H1 (cell line): ENCODE results near the gene PPARD. TPM values are rescaled to one million over a fixed set of nuclear protein-coding genes. Genes with fewer than 3 reads are reported as not detected.

Source experiments
- CTCF ChIA-PET: fragments of 300-600 bp; sonication (Branson Sonifier 250); formaldehyde crosslinking; loops from one replicate; lab custom pipeline; 2021; ENCODE audit not compliant: partially characterized antibody; lab: Charles Lee
- POLR2A ChIA-PET: fragments of 300-600 bp; sonication (Branson Sonifier 250); formaldehyde crosslinking; loops from one replicate; lab custom pipeline; 2021; ENCODE audit warnings: inconsistent platforms; ENCODE audit not compliant: partially characterized antibody; lab: Charles Lee
- DNase-seq, 2 experiments: peaks; one replicate each; pipeline versions ENCODE4 v3.0.0 to v3.0.0-alpha.2; 2010 to 2022; ENCODE audit warnings: low spot score in 2 of 2, low read depth in 1 of 2, mixed read lengths in 1 of 2
- FAIRE-seq: peaks from 2 replicates; lab custom pipeline; 2011; peaks lifted over from hg19 to GRCh38; lab: Jason Lieb, UNC
- H2AFZ ChIP-seq: 2 replicates; pipeline ENCODE4 v1.8.1; 2012; ENCODE audit warnings: low read length, inconsistent platforms
- H2AK5ac ChIP-seq: 2 replicates; pipeline ENCODE4 v1.6.1; 2013; ENCODE audit warnings: low read depth, low read length
- H2BK120ac ChIP-seq: replicated peaks from 2 replicates; pipeline ENCODE3; 2013; ENCODE audit warnings: low read depth, low read length, inconsistent platforms
- H2BK12ac ChIP-seq: 2 replicates; pipeline ENCODE4 v1.6.1; 2013; ENCODE audit warnings: low read depth, low read length
- H2BK15ac ChIP-seq: 2 replicates; pipeline ENCODE4 v1.6.1; 2013; ENCODE audit warnings: low read length
- H2BK20ac ChIP-seq: 2 replicates; pipeline ENCODE4 v1.6.1; 2013; ENCODE audit warnings: low read length
- H2BK5ac ChIP-seq: 2 replicates; pipeline ENCODE4 v1.6.1; 2013; ENCODE audit warnings: low read depth, low read length
- H3K14ac ChIP-seq: 2 replicates; pipeline ENCODE4 v1.6.1; 2013; ENCODE audit warnings: inconsistent platforms; ENCODE audit not compliant: insufficient read length
- H3K18ac ChIP-seq: 2 replicates; pipeline ENCODE4 v1.6.1; 2013; ENCODE audit warnings: low read length; ENCODE audit errors: extremely low read depth
- H3K23ac ChIP-seq: 2 replicates; pipeline ENCODE4 v1.6.1; 2013; ENCODE audit warnings: inconsistent platforms; ENCODE audit not compliant: insufficient read length
- H3K23me2 ChIP-seq: 2 replicates; pipeline ENCODE4 v1.6.1; 2013; ENCODE audit warnings: low read depth, low read length
- H3K27ac ChIP-seq: 2 replicates; pipeline ENCODE4 v1.6.1; 2011; ENCODE audit warnings: low read depth, low read length, inconsistent platforms
- H3K27me3 ChIP-seq, 4 experiments: replicated peaks in 1 of 4; 1 replicate in 1 of 4; 2 replicates in 3 of 4; pipeline versions ENCODE4 v1.6.1 to v1.8.1; 2011 to 2013; ENCODE audit warnings: low read length in 3 of 4, mild to moderate bottlenecking in 3 of 4, inconsistent platforms in 2 of 4, mixed read lengths in 2 of 4, moderate library complexity in 1 of 4; ENCODE audit not compliant: control insufficient read depth in 3 of 4, insufficient read depth in 3 of 4; ENCODE audit errors: extremely low read depth in 1 of 4
- H3K36me3 ChIP-seq, 4 experiments: 2 replicates each; pipeline versions ENCODE4 v1.6.1 to v1.8.1; 2011 to 2013; ENCODE audit warnings: mild to moderate bottlenecking in 4 of 4, low read length in 3 of 4, moderate library complexity in 2 of 4, control low read depth in 1 of 4, inconsistent platforms in 1 of 4; ENCODE audit not compliant: insufficient read depth in 4 of 4, control insufficient read depth in 2 of 4
- H3K4ac ChIP-seq: replicated peaks from 2 replicates; pipeline ENCODE3; 2013; ENCODE audit warnings: low read length, low read depth, mixed read lengths, inconsistent platforms; ENCODE audit not compliant: insufficient read length
- H3K4me1 ChIP-seq, 4 experiments: replicated peaks in 1 of 4; 1 replicate in 1 of 4; 2 replicates in 3 of 4; pipeline versions ENCODE4 v1.6.1 to v1.8.1; 2011 to 2013; ENCODE audit warnings: low read length in 3 of 4, inconsistent platforms in 2 of 4, mixed read lengths in 1 of 4; ENCODE audit not compliant: insufficient read depth in 4 of 4, control insufficient read depth in 3 of 4
- H3K4me2 ChIP-seq, 2 experiments: 2 replicates each; pipeline versions ENCODE4 v1.6.1 to v1.8.1; 2011 to 2013; ENCODE audit warnings: low read depth in 2 of 2, low read length in 2 of 2, control low read depth in 1 of 2, inconsistent platforms in 1 of 2, mild to moderate bottlenecking in 1 of 2; ENCODE audit not compliant: insufficient read depth in 1 of 2
- H3K4me3 ChIP-seq, 4 experiments: fragments of 200-600, 300-600 bp in 1 of 4; sonication (generic), shearing (Covaris generic), sonication (Bioruptor Twin) in 1 of 4; 2 replicates each; pipeline versions ENCODE4 v1.5.1 to v1.8.1; 2011 to 2016; ENCODE audit warnings: low read length in 4 of 4, low read depth in 3 of 4, control low read depth in 2 of 4, inconsistent platforms in 2 of 4, mild to moderate bottlenecking in 2 of 4, mixed read lengths in 1 of 4, moderate library complexity in 1 of 4; ENCODE audit not compliant: insufficient read depth in 2 of 4; ENCODE audit errors: extremely low read depth in 1 of 4
- H3K56ac ChIP-seq: replicated peaks from 2 replicates; pipeline ENCODE3; 2013; ENCODE audit warnings: low read depth, mild to moderate bottlenecking, mixed read lengths, low read length, inconsistent platforms; ENCODE audit not compliant: insufficient read length
- H3K79me1 ChIP-seq: 2 replicates; pipeline ENCODE4 v1.6.1; 2013; ENCODE audit warnings: low read depth, low read length, control low read depth
- H3K79me2 ChIP-seq, 2 experiments: 2 replicates each; pipeline versions ENCODE4 v1.6.1 to v1.8.1; 2012 to 2013; ENCODE audit warnings: low read length in 2 of 2, mild to moderate bottlenecking in 2 of 2, inconsistent platforms in 1 of 2; ENCODE audit not compliant: insufficient read depth in 2 of 2, control insufficient read depth in 1 of 2
- H3K9ac ChIP-seq, 4 experiments: replicated peaks in 1 of 4; 1 replicate in 1 of 4; 2 replicates in 3 of 4; pipeline versions ENCODE4 v1.6.1 to v1.8.1; 2011 to 2013; ENCODE audit warnings: low read depth in 3 of 4, low read length in 3 of 4, control low read depth in 2 of 4, mild to moderate bottlenecking in 2 of 4, moderate library complexity in 2 of 4, inconsistent platforms in 1 of 4; ENCODE audit errors: extremely low read depth in 1 of 4
- H3K9me3 ChIP-seq, 2 experiments: 2 replicates each; pipeline versions ENCODE4 v1.6.1 to v1.8.1; 2012 to 2013; ENCODE audit warnings: mild to moderate bottlenecking in 2 of 2, moderate library complexity in 2 of 2, control low read depth in 1 of 2, inconsistent platforms in 1 of 2, low read depth in 1 of 2, low read length in 1 of 2, mixed read lengths in 1 of 2; ENCODE audit not compliant: insufficient read depth in 2 of 2
- H4K20me1 ChIP-seq, 2 experiments: replicated peaks in 1 of 2; 2 replicates each; pipeline versions ENCODE3 to v1.8.1; 2011 to 2013; ENCODE audit warnings: inconsistent platforms in 2 of 2, low read length in 2 of 2, mild to moderate bottlenecking in 1 of 2; ENCODE audit not compliant: insufficient read depth in 2 of 2, control insufficient read depth in 1 of 2
- H4K5ac ChIP-seq: 2 replicates; pipeline ENCODE4 v1.6.1; 2013; ENCODE audit warnings: low read length, low read depth, mixed read lengths, inconsistent platforms; ENCODE audit not compliant: insufficient read length
- H4K8ac ChIP-seq: 2 replicates; pipeline ENCODE4 v1.8.0; 2013; ENCODE audit warnings: mild to moderate bottlenecking, moderate library complexity, low read length, inconsistent platforms; ENCODE audit not compliant: insufficient read depth; ENCODE audit errors: extremely low read depth
- H4K91ac ChIP-seq: replicated peaks from 2 replicates; pipeline ENCODE3; 2013; ENCODE audit warnings: low read length, mixed read lengths, inconsistent platforms; ENCODE audit not compliant: insufficient read length
- CBX8 ChIP-seq: fragments of 300-800, 300-1000 bp; sonication (generic); IDR thresholded peaks from 2 replicates; pipeline ENCODE4 v1.7.1; 2016; ENCODE audit warnings: low read depth, low read length, borderline replicate concordance
- GABPA ChIP-seq: IDR thresholded peaks from 2 replicates; pipeline ENCODE4 v1.6.1; 2011; ENCODE audit warnings: mild to moderate bottlenecking, low read length, moderate library complexity, borderline replicate concordance; ENCODE audit not compliant: insufficient read depth
- SUZ12 ChIP-seq: fragments of 200-600 bp; sonication (generic); IDR thresholded peaks from 2 replicates; pipeline ENCODE4 v1.6.1; 2012; ENCODE audit warnings: mild to moderate bottlenecking, inconsistent platforms, low read length, moderate library complexity, mixed read lengths
- WGBS, 2 experiments: shearing (Covaris generic) in 1 of 2; methylation state at CpG; one replicate each; pipeline versions ENCODE4 v1.1.6 to v1.1.7; 2013 to 2015; ENCODE audit warnings: low lambda C conversion rate in 2 of 2, mixed read lengths in 2 of 2, inconsistent platforms in 1 of 2, low coverage in 1 of 2, missing lambda C conversion rate in 1 of 2; ENCODE audit not compliant: insufficient replicate concordance in 2 of 2, insufficient coverage in 1 of 2, insufficient read length in 1 of 2; ENCODE audit errors: extremely low coverage in 1 of 2, missing lambda C conversion rate in 1 of 2; 5-methylcytosine and 5-hydroxymethylcytosine counted together
- polyA plus RNA-seq, 7 experiments: library from polyadenylated mRNA; depleted of rRNA in 3 of 7; stranded (reverse) in 5 of 7; unstranded in 2 of 7; fragments of >200 nt in 5 of 7; fragments of 200-250 nt in 2 of 7; gene quantifications; 1 replicate in 5 of 7; 2 replicates in 1 of 7; 4 replicates in 1 of 7; pipeline versions ENCODE4 v1.2.1 to v1.2.3, GENCODE V29; 2011 to 2013; ENCODE audit warnings: missing spikeins in 2 of 7, mixed read lengths in 2 of 7
- total RNA-seq: library from RNA; stranded (reverse); fragmentation: NEBNext Ultra II Directional; extraction: Animal tissue kit (Norgen Biotek cat#: 25700); gene quantifications from 2 replicates; pipeline ENCODE4 v1.2.1, GENCODE V29; 2021
- TF ChIP-seq, protein P1 (sequence below): IDR thresholded peaks from 2 replicates; pipeline ENCODE4 v1.6.1; 2011; ENCODE audit warnings: low read depth, mild to moderate bottlenecking, low read length; ENCODE audit not compliant: insufficient read depth

PPARD gene
- total and polyA plus RNA-seq, 2 of the 8 experiments (the other 6 are each of a cell fraction or from before 2014, with no cell fraction given): 14.6 to 14.9 TPM

DNA sequence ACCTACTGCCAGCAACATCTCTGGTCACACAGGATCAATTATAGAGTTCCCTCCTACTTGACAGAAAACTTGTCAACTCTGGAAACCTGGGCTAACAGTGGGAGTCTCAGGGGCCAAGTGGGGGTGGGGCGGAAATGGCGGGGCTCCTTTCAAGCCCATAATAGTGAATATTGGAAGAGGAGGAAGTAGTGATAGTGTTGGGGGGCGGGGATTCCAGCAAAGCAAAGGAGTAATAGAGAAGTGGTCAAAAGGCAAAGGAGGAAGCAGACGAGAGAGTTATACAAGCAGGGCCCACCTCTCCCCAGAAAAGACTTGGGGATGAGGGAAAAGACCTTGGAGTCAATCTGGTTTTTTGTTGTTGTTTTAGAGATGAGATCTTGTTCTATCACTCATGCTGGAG lies 42.7 kb upstream of the PPARD start:
- no peak overlapping the region for H3K14ac ChIP-seq
- no peak overlapping the region for H2BK120ac ChIP-seq
- no peaks in the 10 kb centered on the region; the same call in 1 of the 2 replicates for H3K23me2 ChIP-seq
- no peaks in the 10 kb centered on the region for H3K27me3 ChIP-seq
- H3K79me2 ChIP-seq: no peaks in the 10 kb centered on the region
- H2BK15ac ChIP-seq: no peak overlapping the region
- no peak overlapping the region for H3K56ac ChIP-seq
- H3K36me3 ChIP-seq: peaks cover 0 to 2% (median 2%) of the 10 kb centered on the region in 4 experiments; a peak in 2 of 8 replicates
- H3K23ac ChIP-seq: no peak overlapping the region
- H2BK5ac ChIP-seq: no peak overlapping the region
- H4K5ac ChIP-seq: no peak overlapping the region
- H3K4me2 ChIP-seq: no peak overlapping the region
- H2BK12ac ChIP-seq: no peak overlapping the region
- H3K4me1 ChIP-seq: peaks cover 6 to 18% (median 12%) of the 10 kb centered on the region in 4 experiments
- H4K20me1 ChIP-seq: no peaks in the 10 kb centered on the region
- 93% methylated on average over 4 of the region's 4 CpGs; no CpG with 5 or more reads in 1 of the 2 experiments for WGBS, 2 experiments
- ChIA-PET POLR2A (interaction anchor here (1.4 to 6.5 kb wide), 5 partner anchors 11 to 187 kb away, joined by 3 to 40 read pairs (median 4); partner anchors contain the start of gene RPL10A), CTCF (interaction anchor here (0.6 to 20.6 kb wide), 6 partner anchors 24 to 168 kb away, joined by 3 to 358 read pairs (median 16); partner anchors contain the start of genes FANCE and RPL10A)
- no peak overlapping the region for H3K27ac ChIP-seq
- no peak overlapping the region for H4K91ac ChIP-seq
- no peak overlapping the region for H3K4ac ChIP-seq
- DNase-seq (no peak), FAIRE-seq (no peak)
- no peak overlapping the region for H3K18ac ChIP-seq
- H3K4me3 ChIP-seq: no peak overlapping the region
- no peaks in the 10 kb centered on the region; the same call in 1 of the 2 replicates for H3K79me1 ChIP-seq
- no peak overlapping the region for H2AK5ac ChIP-seq
- H2AFZ ChIP-seq: no peak overlapping the region
- H4K8ac ChIP-seq: no peak overlapping the region
- no peak overlapping the region for H2BK20ac ChIP-seq
- H3K9ac ChIP-seq: no peak overlapping the region; a peak in 1 of 7 replicates
- no peaks in the 10 kb centered on the region for H3K9me3 ChIP-seq
- TF ChIP-seq SUZ12 (no peak), CBX8 (no peak), GABPA (no peak)
- TF ChIP-seq, protein P1, sequence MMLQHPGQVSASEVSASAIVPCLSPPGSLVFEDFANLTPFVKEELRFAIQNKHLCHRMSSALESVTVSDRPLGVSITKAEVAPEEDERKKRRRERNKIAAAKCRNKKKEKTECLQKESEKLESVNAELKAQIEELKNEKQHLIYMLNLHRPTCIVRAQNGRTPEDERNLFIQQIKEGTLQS: no peak
